Suprapubic skin (tissue), 4 donors: ENCODE data around the gene KIF5C. TPM values are rescaled to one million over a fixed set of nuclear protein-coding genes. Genes with fewer than 3 reads are reported as not detected.

Experiments used
- DNase-seq, 2 donors: peaks; one replicate each; pipeline ENCODE4 v3.0.0-alpha.2; 2019; ENCODE audit warnings: low spot score in 2 of 2
- H3K27ac ChIP-seq: fragments of 200-600 bp; sonication (generic); one replicate; pipeline ENCODE4 v1.5.1; 2019
- H3K27me3 ChIP-seq: fragments of 200-600 bp; sonication (generic); one replicate; pipeline ENCODE4 v1.5.1; 2019
- H3K36me3 ChIP-seq: fragments of 200-600 bp; sonication (generic); one replicate; pipeline ENCODE4 v1.5.1; 2019
- H3K4me1 ChIP-seq: fragments of 200-600 bp; sonication (generic); one replicate; pipeline ENCODE4 v1.5.1; 2019
- H3K4me3 ChIP-seq: fragments of 200-600 bp; sonication (generic); one replicate; pipeline ENCODE4 v1.5.1; 2019; ENCODE audit warnings: mild to moderate bottlenecking
- H3K9me3 ChIP-seq: fragments of 200-600 bp; sonication (generic); one replicate; pipeline ENCODE4 v1.5.1; 2019
- EP300 ChIP-seq: sonication (generic); formaldehyde crosslinking; IDR thresholded peaks from one replicate; pipeline ENCODE4 v1.6.1; 2017; ENCODE audit warnings: antibody characterized with exemption
- POLR2A ChIP-seq, 2 donors: fragments of 450-650 bp; IDR thresholded peaks; one replicate each; pipeline ENCODE4 v1.6.1; 2017; ENCODE audit warnings: antibody characterized with exemption in 2 of 2, mild to moderate bottlenecking in 2 of 2, moderate library complexity in 2 of 2
- POLR2AphosphoS5 ChIP-seq, 3 donors: sonication (generic); formaldehyde crosslinking; IDR thresholded peaks; one replicate each; pipeline ENCODE4 v1.6.1; 2017; ENCODE audit warnings: antibody characterized with exemption in 3 of 3
- WGBS: methylation state at CpG from one replicate; pipeline ENCODE4 v1.1.5; 2018; 5-methylcytosine and 5-hydroxymethylcytosine counted together
- total RNA-seq, 4 donors: library from RNA; depleted of rRNA; stranded (reverse); fragments of >200 nt; gene quantifications; one replicate each; pipeline ENCODE4 v1.1.0, GENCODE V29; 2016
- TF ChIP-seq, protein P1 (sequence below), 2 donors: fragments of 200-600 bp in 1 of 2; fragments of 450-650 bp in 1 of 2; sonication (generic) in 1 of 2; IDR thresholded peaks; one replicate each; pipeline ENCODE4 v1.5.1; 2016 to 2019; ENCODE audit warnings: antibody characterized with exemption in 2 of 2, mild to moderate bottlenecking in 1 of 2, moderate library complexity in 1 of 2

KIF5C gene
- total RNA-seq, 4 donors from 2014 or later = 0.30 to 3.2 (median 1.5) TPM

DNA sequence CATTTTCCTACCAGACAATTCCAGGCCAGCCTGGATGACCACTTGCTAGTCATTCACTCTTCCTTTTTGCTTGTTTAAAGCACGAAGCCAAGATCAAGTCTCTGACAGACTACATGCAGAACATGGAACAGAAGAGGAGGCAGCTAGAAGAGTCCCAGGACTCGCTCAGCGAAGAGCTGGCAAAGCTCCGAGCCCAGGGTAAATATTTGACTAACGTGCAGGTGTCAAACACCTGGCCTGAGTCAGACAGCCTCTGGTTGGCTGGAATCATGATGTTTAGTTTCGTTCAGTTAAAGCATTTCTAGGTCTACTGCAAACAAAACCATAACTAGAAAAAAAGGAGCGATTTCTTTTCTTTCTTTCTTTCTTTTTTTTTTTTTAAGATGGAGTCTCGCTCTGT lies 119.3 kb downstream of the KIF5C start:
- Histone ChIP-seq H3K4me3 (no peak overlapping the region), H3K9me3 (no peaks in the 10 kb centered on the region), H3K36me3 (no peaks in the 10 kb centered on the region), H3K4me1 (no peaks in the 10 kb centered on the region), H3K27ac (no peak overlapping the region), H3K27me3 (no peaks in the 10 kb centered on the region)
- 83% methylated on average over 8 of the region's 8 CpGs for WGBS
- no peak for DNase-seq
- TF ChIP-seq EP300 (no peak), POLR2A (IDR thresholded peaks at IDR 0.05) (no peak), POLR2AphosphoS5 (IDR thresholded peaks at IDR 0.05) (no peak)
- TF ChIP-seq, protein P1, sequence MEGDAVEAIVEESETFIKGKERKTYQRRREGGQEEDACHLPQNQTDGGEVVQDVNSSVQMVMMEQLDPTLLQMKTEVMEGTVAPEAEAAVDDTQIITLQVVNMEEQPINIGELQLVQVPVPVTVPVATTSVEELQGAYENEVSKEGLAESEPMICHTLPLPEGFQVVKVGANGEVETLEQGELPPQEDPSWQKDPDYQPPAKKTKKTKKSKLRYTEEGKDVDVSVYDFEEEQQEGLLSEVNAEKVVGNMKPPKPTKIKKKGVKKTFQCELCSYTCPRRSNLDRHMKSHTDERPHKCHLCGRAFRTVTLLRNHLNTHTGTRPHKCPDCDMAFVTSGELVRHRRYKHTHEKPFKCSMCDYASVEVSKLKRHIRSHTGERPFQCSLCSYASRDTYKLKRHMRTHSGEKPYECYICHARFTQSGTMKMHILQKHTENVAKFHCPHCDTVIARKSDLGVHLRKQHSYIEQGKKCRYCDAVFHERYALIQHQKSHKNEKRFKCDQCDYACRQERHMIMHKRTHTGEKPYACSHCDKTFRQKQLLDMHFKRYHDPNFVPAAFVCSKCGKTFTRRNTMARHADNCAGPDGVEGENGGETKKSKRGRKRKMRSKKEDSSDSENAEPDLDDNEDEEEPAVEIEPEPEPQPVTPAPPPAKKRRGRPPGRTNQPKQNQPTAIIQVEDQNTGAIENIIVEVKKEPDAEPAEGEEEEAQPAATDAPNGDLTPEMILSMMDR (IDR thresholded peaks at IDR 0.05) = no peak

GRCh38 chr2:148996805-148997204 lies 121.8 kb downstream of the KIF5C start:
- Histone ChIP-seq H3K36me3 (no peaks in the 10 kb centered on the region), H3K4me1 (no peaks in the 10 kb centered on the region), H3K9me3 (no peaks in the 10 kb centered on the region), H3K27ac (no peak overlapping the region), H3K4me3 (no peak overlapping the region), H3K27me3 (no peaks in the 10 kb centered on the region)
- WGBS = 86% methylated on average over 6 of the region's 6 CpGs
- TF ChIP-seq POLR2A (IDR thresholded peaks at IDR 0.05) (no peak), POLR2AphosphoS5 (IDR thresholded peaks at IDR 0.05) (no peak), EP300 (no peak)
- TF ChIP-seq, protein P1 (IDR thresholded peaks at IDR 0.05) = no peak
- DNase-seq = no peak

- no peaks in the 10 kb centered on the region for H3K9me3 ChIP-seq
- WGBS = 87% methylated on average over 12 of the region's 16 CpGs
- no peak overlapping the region for H3K4me3 ChIP-seq
- no peak for DNase-seq
- H3K27me3 ChIP-seq = no peaks in the 10 kb centered on the region
- no peak for TF ChIP-seq POLR2A (IDR thresholded peaks at IDR 0.05)
- TF ChIP-seq EP300 = no peak
- TF ChIP-seq POLR2AphosphoS5 (IDR thresholded peaks at IDR 0.05) = no peak
- TF ChIP-seq, protein P1 (IDR thresholded peaks at IDR 0.05) = no peak
- no peaks in the 10 kb centered on the region for H3K4me1 ChIP-seq
- no peak overlapping the region for H3K27ac ChIP-seq
- no peaks in the 10 kb centered on the region for H3K36me3 ChIP-seq
These were observed 123.3 kb downstream of the KIF5C start for GRCh38 chr2:148998165-148998830.

DNA sequence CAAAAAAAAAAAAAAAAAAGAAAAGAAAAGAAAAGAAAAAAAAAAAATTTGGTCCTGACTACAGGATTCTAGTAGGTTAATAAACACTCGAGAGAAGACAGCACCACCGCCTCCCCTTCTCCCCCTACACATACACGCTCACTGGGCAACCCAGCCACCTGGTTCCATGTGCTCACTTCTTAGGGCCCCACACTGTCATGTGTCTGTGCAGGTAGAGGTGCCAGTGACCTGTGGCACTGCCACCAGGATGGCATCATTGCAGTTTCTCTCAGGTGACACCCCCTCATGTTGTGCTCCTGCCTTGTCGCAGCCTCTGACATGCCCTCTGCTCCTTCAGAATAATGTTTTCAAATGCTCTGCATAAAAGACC lies 123.8 kb downstream of the KIF5C start:
- H3K9me3 ChIP-seq = no peaks in the 10 kb centered on the region
- no peak overlapping the region for H3K4me3 ChIP-seq
- H3K4me1 ChIP-seq = no peaks in the 10 kb centered on the region
- TF ChIP-seq POLR2AphosphoS5 (IDR thresholded peaks at IDR 0.05) (no peak), EP300 (no peak), POLR2A (IDR thresholded peaks at IDR 0.05) (no peak)
- TF ChIP-seq, protein P1 (IDR thresholded peaks at IDR 0.05) = no peak
- no peaks in the 10 kb centered on the region for H3K36me3 ChIP-seq
- WGBS = 94% methylated on average over 4 of the region's 4 CpGs
- no peak for DNase-seq
- H3K27ac ChIP-seq = no peak overlapping the region
- no peaks in the 10 kb centered on the region for H3K27me3 ChIP-seq

- no peak for DNase-seq
- Histone ChIP-seq H3K36me3 (no peaks in the 10 kb centered on the region), H3K27ac (no peak overlapping the region), H3K4me1 (peaks cover 2% of the 10 kb centered on the region), H3K9me3 (no peaks in the 10 kb centered on the region), H3K27me3 (no peaks in the 10 kb centered on the region), H3K4me3 (no peak overlapping the region)
- TF ChIP-seq, protein P1 (IDR thresholded peaks at IDR 0.05) = no peak
- no peak for TF ChIP-seq POLR2AphosphoS5 (IDR thresholded peaks at IDR 0.05)
- TF ChIP-seq POLR2A (IDR thresholded peaks at IDR 0.05) = no peak
- no peak for TF ChIP-seq EP300
- WGBS = 47% methylated on average over 7 of the region's 7 CpGs
These were observed 124.5 kb downstream of the KIF5C start for GRCh38 chr2:148999451-148999921.
